ENCODE measurements around the gene MRPL37. TPM values are rescaled to one million over a fixed set of nuclear protein-coding genes. Genes with fewer than 3 reads are reported as not detected.

MRPL37 gene
- total and polyA plus RNA-seq, 2 donors (not counting 1 experiment from before 2014, with no cell fraction given) = 9.6 to 37.0 TPM

- Mint-ChIP-seq H3K4me3 (no peak overlapping the region), H3K27ac (no peak overlapping the region), H3K27me3 (no peaks in the 10 kb centered on the region), H3K4me1 (no peaks in the 10 kb centered on the region), H3K9me3 (ENCODE audit: insufficient read depth) (no peaks in the 10 kb centered on the region)
- H3K9me3 ChIP-seq (ENCODE audit: control extremely low read depth in 1 of 3, control insufficient read depth in 2 of 3, insufficient read depth in 1 of 3, low read length in 2 of 3) = no peaks in the 10 kb centered on the region
- ATAC-seq (ENCODE audit: low read depth) = no peak
- H3K4me1 ChIP-seq (ENCODE audit: control insufficient read depth in 2 of 2, insufficient read depth in 2 of 2, low read length in 2 of 2) = no peaks in the 10 kb centered on the region
- no peaks in the 10 kb centered on the region for H4K20me1 ChIP-seq (ENCODE audit: control insufficient read depth, insufficient read depth, low read length, poor library complexity, severe bottlenecking)
- intact Hi-C loops (cut with micrococcal nuclease) = no loop called here
- no peak overlapping the region for H3K9ac ChIP-seq (ENCODE audit: low read length)
- no peak for TF ChIP-seq EZH2 (IDR thresholded peaks at IDR 0.05; ENCODE audit: borderline replicate concordance, insufficient read depth, low read depth, low read length, poor library complexity, severe bottlenecking)
- no peak for TF ChIP-seq CTCF (IDR thresholded peaks at IDR 0.05)
- WGBS (ENCODE audit: insufficient coverage) = 100% methylated on average over 3 of the region's 7 CpGs
- no peak overlapping the region for H3K27ac ChIP-seq (ENCODE audit: low read length in 2 of 2)
- peaks cover 0 to 4% of the 10 kb centered on the region in 2 experiments for H3K36me3 ChIP-seq (replicated peaks in 1 of 2; ENCODE audit: control extremely low read depth in 1 of 2, control insufficient read depth in 1 of 2, extremely low read depth in 1 of 2, insufficient read depth in 2 of 2, low read length in 1 of 2)
- ChIA-PET CTCF (no interaction called here), POLR2A (no interaction called here)
- no peak overlapping the region for H3K4me2 ChIP-seq (replicated peaks; ENCODE audit: low read depth, low read length, poor library complexity, severe bottlenecking)
- no peak overlapping the region for H3K4me3 ChIP-seq (ENCODE audit: control extremely low read depth in 1 of 5, extremely low read depth in 1 of 5, insufficient read depth in 1 of 5, low read depth in 2 of 5, low read length in 4 of 5)
- no peaks in the 10 kb centered on the region for H3K79me2 ChIP-seq (ENCODE audit: control insufficient read depth, insufficient read depth, low read length)
- H3K27me3 ChIP-seq (replicated peaks in 1 of 4; ENCODE audit: control extremely low read depth in 1 of 4, control insufficient read depth in 3 of 4, insufficient read depth in 4 of 4, low read length in 3 of 4) = no peaks in the 10 kb centered on the region
- DNase-seq = no peak
- no peak overlapping the region for H2AFZ ChIP-seq (ENCODE audit: insufficient read depth, low read depth, low read length, poor library complexity, severe bottlenecking)
Measured at GRCh38 chr1:54244655-54245054, 44.7 kb downstream of the MRPL37 start.

GRCh38 chr1:54245501-54245900, 45.5 kb downstream of the MRPL37 start:
- no peak for DNase-seq
- no peaks in the 10 kb centered on the region for H3K9me3 Mint-ChIP-seq (ENCODE audit: insufficient read depth)
- Histone ChIP-seq H3K9ac (ENCODE audit: low read length) (no peak overlapping the region), H2AFZ (ENCODE audit: insufficient read depth, low read depth, low read length, poor library complexity, severe bottlenecking) (no peak overlapping the region), H3K79me2 (ENCODE audit: control insufficient read depth, insufficient read depth, low read length) (no peaks in the 10 kb centered on the region), H3K27ac (ENCODE audit: low read length in 2 of 2) (no peak overlapping the region), H3K4me2 (replicated peaks; ENCODE audit: low read depth, low read length, poor library complexity, severe bottlenecking) (no peak overlapping the region), H3K27me3 (replicated peaks in 1 of 4; ENCODE audit: control extremely low read depth in 1 of 4, control insufficient read depth in 3 of 4, insufficient read depth in 4 of 4, low read length in 3 of 4) (no peaks in the 10 kb centered on the region), H3K4me3 (ENCODE audit: control extremely low read depth in 1 of 5, extremely low read depth in 1 of 5, insufficient read depth in 1 of 5, low read depth in 2 of 5, low read length in 4 of 5) (no peak overlapping the region), H4K20me1 (ENCODE audit: control insufficient read depth, insufficient read depth, low read length, poor library complexity, severe bottlenecking) (no peaks in the 10 kb centered on the region), H3K36me3 (replicated peaks in 1 of 2; ENCODE audit: control extremely low read depth in 1 of 2, control insufficient read depth in 1 of 2, extremely low read depth in 1 of 2, insufficient read depth in 2 of 2, low read length in 1 of 2) (peaks cover 0 to 4% of the 10 kb centered on the region in 2 experiments), H3K4me1 (ENCODE audit: control insufficient read depth in 2 of 2, insufficient read depth in 2 of 2, low read length in 2 of 2) (no peaks in the 10 kb centered on the region), H3K9me3 (ENCODE audit: control extremely low read depth in 1 of 3, control insufficient read depth in 2 of 3, insufficient read depth in 1 of 3, low read length in 2 of 3) (no peaks in the 10 kb centered on the region)
- intact Hi-C loops (cut with micrococcal nuclease) = no loop called here
- POLR2A ChIA-PET = no interaction called here
- no peaks in the 10 kb centered on the region for H3K27me3 Mint-ChIP-seq
- H3K4me1 Mint-ChIP-seq = no peaks in the 10 kb centered on the region
- no peak overlapping the region for H3K27ac Mint-ChIP-seq
- TF ChIP-seq EZH2 (IDR thresholded peaks at IDR 0.05; ENCODE audit: borderline replicate concordance, insufficient read depth, low read depth, low read length, poor library complexity, severe bottlenecking) = no peak
- TF ChIP-seq CTCF (IDR thresholded peaks at IDR 0.05) = no peak
- no peak for ATAC-seq (ENCODE audit: low read depth)
- WGBS (ENCODE audit: insufficient coverage) = 100% methylated on average over 4 of the region's 4 CpGs
- CTCF ChIA-PET = no interaction called here
- no peak overlapping the region for H3K4me3 Mint-ChIP-seq
